ENCODE data around the gene SPATS2L. TPM values are rescaled to one million over a fixed set of nuclear protein-coding genes. Genes with fewer than 3 reads are reported as not detected.

The SPATS2L gene
- total and polyA plus RNA-seq, 2 experiments from 2014 or later, result 118 to 154 TPM

DNA sequence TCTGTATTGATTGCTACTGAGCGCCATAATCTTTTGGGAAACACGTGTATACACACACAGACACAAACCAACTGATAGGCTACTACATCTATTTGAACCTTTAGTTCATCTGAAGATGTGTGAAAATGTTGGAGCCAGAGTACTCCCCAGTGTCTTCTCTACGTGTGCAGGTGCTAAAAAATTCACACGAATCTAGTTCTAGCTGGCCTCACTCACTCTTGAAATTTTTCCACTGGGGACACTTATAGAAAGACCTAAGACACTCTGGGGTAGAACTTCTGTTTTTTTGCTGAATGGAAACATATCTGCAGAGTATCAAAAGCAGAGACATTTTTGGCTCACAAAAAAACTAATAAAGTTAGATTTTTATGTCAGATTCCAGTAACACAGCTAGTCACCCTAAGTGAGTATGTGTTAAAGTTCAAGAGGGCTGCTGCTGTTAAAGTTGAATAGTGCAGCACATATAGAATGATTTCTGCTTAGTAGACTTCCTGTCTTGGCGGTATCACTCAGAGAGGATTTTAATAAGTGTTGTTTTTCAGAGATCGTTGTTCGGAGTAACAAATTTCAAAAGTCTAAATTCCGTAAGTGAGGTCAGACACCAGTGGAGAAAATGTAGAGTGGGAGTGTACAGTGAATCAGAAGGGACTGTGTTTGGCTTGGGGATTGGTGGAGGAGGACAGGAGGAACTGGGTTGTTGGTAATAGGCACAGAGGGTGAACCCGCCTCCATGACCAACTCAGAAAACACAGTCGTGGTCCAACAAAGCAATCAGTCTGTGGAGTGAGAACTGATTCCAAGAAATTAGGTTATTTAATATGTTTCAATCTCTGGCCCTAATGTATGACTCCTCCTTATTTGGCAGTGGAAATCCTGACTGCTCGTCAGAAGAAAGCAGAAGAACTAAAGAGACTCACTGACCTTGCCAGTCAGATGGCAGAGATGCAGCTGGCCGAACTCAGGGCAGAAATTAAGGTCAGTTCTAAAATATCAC lies 160.2 kb downstream of the SPATS2L start:
- H3K9me2 ChIP-seq (ENCODE audit: insufficient read depth), result no peaks in the 10 kb centered on the region
- Mint-ChIP-seq H3K27me3 (ENCODE audit: insufficient read depth, low read depth, poor library complexity) (peaks cover 7% of the 10 kb centered on the region), H3K9me3 (no peaks in the 10 kb centered on the region), H3K36me3 (ENCODE audit: low read depth) (peaks cover 82% of the 10 kb centered on the region), H3K4me1 (peaks cover 10% of the 10 kb centered on the region), H3K27ac (no peak overlapping the region; the same call in 1 of the 2 replicates), H3K4me3 (no peak overlapping the region)
- no peaks in the 10 kb centered on the region for H4K20me1 ChIP-seq (replicated peaks; ENCODE audit: insufficient read depth)
- no peaks in the 10 kb centered on the region for H3K4me1 ChIP-seq (ENCODE audit: insufficient read depth)
- no peaks in the 10 kb centered on the region for H3F3A ChIP-seq (replicated peaks; ENCODE audit: low read depth)
- DNase-seq (ENCODE audit: low spot score) (no peak), ATAC-seq (no peak)
- no peak for TF ChIP-seq EZH2phosphoT487 (IDR thresholded peaks at IDR 0.05; ENCODE audit: unreplicated experiment)
- no peak for TF ChIP-seq JUNB (IDR thresholded peaks at IDR 0.05; ENCODE audit: unreplicated experiment)
- TF ChIP-seq EZH2 (IDR thresholded peaks at IDR 0.05; ENCODE audit: low read depth, unreplicated experiment), result no peak
- no peak for TF ChIP-seq ETS1 (IDR thresholded peaks at IDR 0.05)
- TF ChIP-seq STAT1 (IDR thresholded peaks at IDR 0.05; ENCODE audit: unreplicated experiment), result no peak
- TF ChIP-seq NANOG (IDR thresholded peaks at IDR 0.05; ENCODE audit: borderline replicate concordance), result no peak
- no peak for TF ChIP-seq POLR2AphosphoS5 (IDR thresholded peaks at IDR 0.05; ENCODE audit: low read depth)
- TF ChIP-seq ZNF114 (CRISPR knock-in tag; IDR thresholded peaks at IDR 0.05), result no peak
- no peak for TF ChIP-seq CREB1 (CRISPR knock-in tag; IDR thresholded peaks at IDR 0.05; ENCODE audit: low read depth)
- H3K36me3 ChIP-seq (ENCODE audit: insufficient read depth), result peaks cover 26% of the 10 kb centered on the region
- H3K27ac ChIP-seq (ENCODE audit: low read depth), result peak overlapping the region; percentile 68
- no peaks in the 10 kb centered on the region for H3K79me2 ChIP-seq (replicated peaks; ENCODE audit: insufficient read depth)
- H3K4me3 ChIP-seq, result no peak overlapping the region
- H3K4me2 ChIP-seq, result no peak overlapping the region
- H3K27me3 ChIP-seq (ENCODE audit: insufficient read depth), result no peaks in the 10 kb centered on the region
- H2AFZ ChIP-seq, result no peak overlapping the region

DNA sequence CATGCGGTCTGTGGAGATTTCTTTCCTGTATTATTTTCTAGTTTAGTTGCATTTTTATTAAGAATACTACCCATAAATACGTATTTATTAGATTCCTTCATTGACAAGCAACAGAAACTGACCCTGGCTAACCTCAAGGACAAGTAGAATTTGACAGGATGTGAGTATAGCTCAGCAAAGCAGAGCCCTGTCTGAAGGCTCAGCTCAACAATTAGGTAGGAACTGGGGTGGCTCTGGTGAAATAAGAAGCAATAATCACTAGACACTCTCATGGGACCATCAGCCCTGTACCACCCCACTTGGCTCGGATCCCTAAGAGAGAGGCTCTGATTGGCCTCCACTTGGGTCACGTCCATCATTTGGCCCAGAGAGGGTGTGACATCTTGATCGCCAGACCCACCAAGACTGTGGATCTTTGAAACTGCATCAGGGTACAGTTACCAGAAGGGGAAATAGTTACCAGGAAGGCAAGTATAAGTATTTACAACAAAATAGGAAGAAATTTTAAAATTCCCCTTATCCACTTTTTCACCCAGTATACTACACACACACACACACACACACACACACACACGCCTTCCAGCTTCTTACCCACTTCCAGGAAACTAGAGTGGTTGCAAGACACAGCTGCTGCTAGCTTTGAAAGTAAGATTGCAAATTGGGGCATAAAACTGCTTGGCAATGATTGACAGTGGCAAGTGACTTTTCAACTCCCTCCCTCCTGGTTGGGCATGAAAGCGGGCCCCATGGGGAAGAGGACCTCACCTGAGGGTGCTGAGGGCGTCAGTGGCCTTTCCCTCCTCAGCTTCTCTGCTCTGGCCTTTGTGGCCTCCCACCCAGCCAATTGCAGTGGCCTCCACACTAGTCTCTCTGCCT lies 161.6 kb downstream of the SPATS2L start:
- Histone ChIP-seq H4K20me1 (replicated peaks; ENCODE audit: insufficient read depth) (no peaks in the 10 kb centered on the region), H3K4me2 (no peak overlapping the region), H3K9me2 (ENCODE audit: insufficient read depth) (no peaks in the 10 kb centered on the region), H2AFZ (no peak overlapping the region), H3K27me3 (ENCODE audit: insufficient read depth) (no peaks in the 10 kb centered on the region), H3K27ac (ENCODE audit: low read depth) (peak overlapping the region; percentile 72; the same call in 1 of the 2 replicates), H3K79me2 (replicated peaks; ENCODE audit: insufficient read depth) (no peaks in the 10 kb centered on the region), H3K4me1 (ENCODE audit: insufficient read depth) (no peaks in the 10 kb centered on the region), H3K4me3 (no peak overlapping the region), H3F3A (replicated peaks; ENCODE audit: low read depth) (no peaks in the 10 kb centered on the region), H3K36me3 (ENCODE audit: insufficient read depth) (peaks cover 26% of the 10 kb centered on the region)
- H3K9me3 Mint-ChIP-seq, result no peaks in the 10 kb centered on the region
- peak overlapping the region; percentile 60; the same call in 1 of the 2 replicates for H3K27ac Mint-ChIP-seq
- no peak overlapping the region for H3K4me3 Mint-ChIP-seq
- DNase-seq (ENCODE audit: low spot score) (no peak), ATAC-seq (no peak)
- peaks cover 7% of the 10 kb centered on the region for H3K27me3 Mint-ChIP-seq (ENCODE audit: insufficient read depth, low read depth, poor library complexity)
- H3K4me1 Mint-ChIP-seq, result peaks cover 10% of the 10 kb centered on the region
- H3K36me3 Mint-ChIP-seq (ENCODE audit: low read depth), result peaks cover 81% of the 10 kb centered on the region
- TF ChIP-seq NANOG (IDR thresholded peaks at IDR 0.05; ENCODE audit: borderline replicate concordance), result no peak
- TF ChIP-seq ZNF331 (CRISPR knock-in tag; IDR thresholded peaks at IDR 0.05; ENCODE audit: low read depth), result no peak
- TF ChIP-seq POLR2AphosphoS5 (IDR thresholded peaks at IDR 0.05; ENCODE audit: low read depth), result no peak
- TF ChIP-seq, protein P1, sequence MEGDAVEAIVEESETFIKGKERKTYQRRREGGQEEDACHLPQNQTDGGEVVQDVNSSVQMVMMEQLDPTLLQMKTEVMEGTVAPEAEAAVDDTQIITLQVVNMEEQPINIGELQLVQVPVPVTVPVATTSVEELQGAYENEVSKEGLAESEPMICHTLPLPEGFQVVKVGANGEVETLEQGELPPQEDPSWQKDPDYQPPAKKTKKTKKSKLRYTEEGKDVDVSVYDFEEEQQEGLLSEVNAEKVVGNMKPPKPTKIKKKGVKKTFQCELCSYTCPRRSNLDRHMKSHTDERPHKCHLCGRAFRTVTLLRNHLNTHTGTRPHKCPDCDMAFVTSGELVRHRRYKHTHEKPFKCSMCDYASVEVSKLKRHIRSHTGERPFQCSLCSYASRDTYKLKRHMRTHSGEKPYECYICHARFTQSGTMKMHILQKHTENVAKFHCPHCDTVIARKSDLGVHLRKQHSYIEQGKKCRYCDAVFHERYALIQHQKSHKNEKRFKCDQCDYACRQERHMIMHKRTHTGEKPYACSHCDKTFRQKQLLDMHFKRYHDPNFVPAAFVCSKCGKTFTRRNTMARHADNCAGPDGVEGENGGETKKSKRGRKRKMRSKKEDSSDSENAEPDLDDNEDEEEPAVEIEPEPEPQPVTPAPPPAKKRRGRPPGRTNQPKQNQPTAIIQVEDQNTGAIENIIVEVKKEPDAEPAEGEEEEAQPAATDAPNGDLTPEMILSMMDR (conservative IDR thresholded peaks at IDR 0.05; ENCODE audit: low read depth in 2 of 2), result no peak
- no peak for TF ChIP-seq STAT1 (IDR thresholded peaks at IDR 0.05; ENCODE audit: unreplicated experiment)
- TF ChIP-seq JUNB (IDR thresholded peaks at IDR 0.05; ENCODE audit: unreplicated experiment), result no peak
- TF ChIP-seq ZNF114 (CRISPR knock-in tag; IDR thresholded peaks at IDR 0.05), result no peak
- no peak for TF ChIP-seq ETS1 (IDR thresholded peaks at IDR 0.05)
- TF ChIP-seq CREB1 (CRISPR knock-in tag; IDR thresholded peaks at IDR 0.05; ENCODE audit: low read depth), result no peak
- TF ChIP-seq, protein P2, sequence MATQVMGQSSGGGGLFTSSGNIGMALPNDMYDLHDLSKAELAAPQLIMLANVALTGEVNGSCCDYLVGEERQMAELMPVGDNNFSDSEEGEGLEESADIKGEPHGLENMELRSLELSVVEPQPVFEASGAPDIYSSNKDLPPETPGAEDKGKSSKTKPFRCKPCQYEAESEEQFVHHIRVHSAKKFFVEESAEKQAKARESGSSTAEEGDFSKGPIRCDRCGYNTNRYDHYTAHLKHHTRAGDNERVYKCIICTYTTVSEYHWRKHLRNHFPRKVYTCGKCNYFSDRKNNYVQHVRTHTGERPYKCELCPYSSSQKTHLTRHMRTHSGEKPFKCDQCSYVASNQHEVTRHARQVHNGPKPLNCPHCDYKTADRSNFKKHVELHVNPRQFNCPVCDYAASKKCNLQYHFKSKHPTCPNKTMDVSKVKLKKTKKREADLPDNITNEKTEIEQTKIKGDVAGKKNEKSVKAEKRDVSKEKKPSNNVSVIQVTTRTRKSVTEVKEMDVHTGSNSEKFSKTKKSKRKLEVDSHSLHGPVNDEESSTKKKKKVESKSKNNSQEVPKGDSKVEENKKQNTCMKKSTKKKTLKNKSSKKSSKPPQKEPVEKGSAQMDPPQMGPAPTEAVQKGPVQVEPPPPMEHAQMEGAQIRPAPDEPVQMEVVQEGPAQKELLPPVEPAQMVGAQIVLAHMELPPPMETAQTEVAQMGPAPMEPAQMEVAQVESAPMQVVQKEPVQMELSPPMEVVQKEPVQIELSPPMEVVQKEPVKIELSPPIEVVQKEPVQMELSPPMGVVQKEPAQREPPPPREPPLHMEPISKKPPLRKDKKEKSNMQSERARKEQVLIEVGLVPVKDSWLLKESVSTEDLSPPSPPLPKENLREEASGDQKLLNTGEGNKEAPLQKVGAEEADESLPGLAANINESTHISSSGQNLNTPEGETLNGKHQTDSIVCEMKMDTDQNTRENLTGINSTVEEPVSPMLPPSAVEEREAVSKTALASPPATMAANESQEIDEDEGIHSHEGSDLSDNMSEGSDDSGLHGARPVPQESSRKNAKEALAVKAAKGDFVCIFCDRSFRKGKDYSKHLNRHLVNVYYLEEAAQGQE (IDR thresholded peaks at IDR 0.05; ENCODE audit: unreplicated experiment), result no peak
- TF ChIP-seq EZH2 (IDR thresholded peaks at IDR 0.05; ENCODE audit: low read depth, unreplicated experiment), result no peak
- no peak for TF ChIP-seq EZH2phosphoT487 (IDR thresholded peaks at IDR 0.05; ENCODE audit: unreplicated experiment)

Data from GM23338 (cell line).